ENCODE results near the gene PDZD7.

Gene PDZD7

GRCh38 chr10:101000915-101001658, 29.8 kb downstream of the PDZD7 start:
- peak; percentile 92 for DNase-seq (ENCODE audit: low spot score)

DNA sequence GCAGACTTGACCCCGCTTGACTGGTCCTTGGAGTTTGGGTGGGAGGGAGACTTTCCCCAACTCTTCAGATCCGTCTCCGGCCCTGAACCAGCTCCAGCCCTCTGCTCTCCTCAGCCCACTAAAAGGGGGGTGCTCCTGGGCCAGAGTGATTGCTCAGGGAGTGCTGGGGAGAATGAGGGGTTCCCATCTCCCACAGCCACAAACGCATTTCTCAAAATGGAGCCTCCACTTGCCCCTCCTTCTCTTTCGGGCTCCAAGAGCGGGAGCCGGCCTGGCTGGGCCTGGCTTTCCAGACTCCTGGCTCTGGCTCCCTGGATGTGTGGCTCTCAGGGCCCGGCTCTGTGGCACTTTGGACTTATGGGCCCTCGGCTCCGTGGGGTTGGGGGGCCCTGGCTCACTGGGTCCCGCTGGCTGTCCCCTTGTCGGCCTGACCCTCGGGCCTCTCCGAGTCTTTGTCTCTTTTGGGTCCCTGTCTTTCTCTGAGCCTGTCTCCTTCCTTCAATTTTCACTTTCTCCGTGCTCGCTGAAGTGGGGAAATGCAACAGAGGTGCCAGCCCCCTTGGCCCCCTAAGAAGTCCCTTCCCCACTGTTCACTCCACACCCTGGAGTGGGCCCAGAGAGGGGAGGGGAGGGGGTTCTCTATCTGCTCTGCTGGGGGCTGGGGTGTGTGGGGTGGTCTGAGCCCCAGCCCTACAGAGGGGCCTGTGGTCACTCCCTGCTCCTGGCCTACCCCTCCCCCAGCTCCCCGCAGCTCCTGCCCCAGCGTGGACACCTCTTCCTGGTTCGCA, 30.6 kb downstream of the PDZD7 start:
- no peak for DNase-seq (ENCODE audit: low spot score)

GRCh38 chr10:100999742-101000126, 31.2 kb downstream of the PDZD7 start, which contains the start of gene LZTS2:
Gene LZTS2, plus strand, starts transcription at chr10:100999808. Its CDS starts 2,731 bp downstream, at chr10:101002539.
- no peak for DNase-seq (ENCODE audit: low spot score)

- DNase-seq (ENCODE audit: low spot score) = peak; percentile 87
These were observed 31.8 kb downstream of the PDZD7 start for GRCh38 chr10:100998991-100999741.

GRCh38 chr10:100998183-100998990, 32.5 kb downstream of the PDZD7 start:
- DNase-seq (ENCODE audit: low spot score) = peak; percentile 88

GRCh38 chr10:100997360-100998182, 33.4 kb downstream of the PDZD7 start:
- DNase-seq (ENCODE audit: low spot score) = peak; percentile 87

- no peak for DNase-seq (ENCODE audit: low spot score)
These were observed 34.1 kb downstream of the PDZD7 start for GRCh38 chr10:100996678-100997359.

- no peak for DNase-seq (ENCODE audit: low spot score)
These were observed 35.7 kb downstream of the PDZD7 start for GRCh38 chr10:100995181-100995580.

DNA sequence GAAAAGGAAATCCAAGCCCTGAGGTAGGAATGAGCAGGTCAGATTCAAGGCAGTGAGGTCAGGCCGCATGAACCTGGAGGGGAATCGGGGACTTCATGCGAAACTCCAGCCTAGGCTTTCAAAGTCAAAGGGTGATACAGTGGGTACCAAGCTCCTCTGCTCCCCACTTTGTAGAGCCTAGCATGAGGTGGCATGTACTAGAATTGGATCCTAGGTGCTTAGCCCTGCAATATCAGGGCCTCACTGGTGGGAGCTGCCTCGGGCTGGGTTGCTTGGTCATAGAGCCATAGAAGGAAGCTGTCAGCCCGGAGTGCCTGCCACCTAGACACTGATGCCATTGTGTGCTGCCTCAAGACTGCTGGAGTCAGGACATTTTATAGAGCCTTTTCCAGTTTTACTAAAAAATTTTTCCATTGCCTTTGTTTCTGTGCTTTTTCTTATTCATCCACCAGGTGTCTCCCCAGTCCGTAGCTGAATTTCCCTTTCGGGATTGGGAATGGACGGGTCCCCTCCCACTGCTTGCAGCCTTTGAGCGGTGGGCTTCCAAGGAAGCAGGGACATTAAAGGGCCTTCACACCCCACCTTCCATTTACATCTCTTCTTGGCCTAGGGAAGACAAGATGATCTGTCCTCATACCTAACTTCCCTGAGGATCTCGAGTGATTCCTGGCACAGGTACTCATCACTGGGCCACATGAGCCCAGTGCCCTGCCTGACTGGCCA, 36.8 kb downstream of the PDZD7 start:
- DNase-seq (ENCODE audit: low spot score) = peak; percentile 54

DNA sequence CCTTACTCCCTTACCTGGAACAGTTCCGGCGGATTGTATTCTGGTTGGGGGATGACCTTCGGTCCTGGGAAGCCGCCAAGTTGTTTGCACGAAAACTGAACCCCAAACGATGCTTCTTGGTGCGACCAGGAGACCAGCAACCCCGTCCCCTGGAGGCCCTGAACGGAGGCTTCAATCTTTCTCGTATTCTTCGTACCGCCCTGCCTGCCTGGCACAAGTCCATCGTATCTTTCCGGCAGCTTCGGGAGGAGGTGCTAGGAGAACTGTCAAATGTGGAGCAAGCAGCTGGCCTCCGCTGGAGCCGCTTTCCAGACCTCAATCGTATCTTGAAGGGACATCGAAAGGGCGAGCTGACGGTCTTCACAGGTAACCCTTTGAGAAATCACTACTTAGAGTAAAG, 41.8 kb downstream of the PDZD7 start:
- no peak for DNase-seq (ENCODE audit: low spot score)

DNA sequence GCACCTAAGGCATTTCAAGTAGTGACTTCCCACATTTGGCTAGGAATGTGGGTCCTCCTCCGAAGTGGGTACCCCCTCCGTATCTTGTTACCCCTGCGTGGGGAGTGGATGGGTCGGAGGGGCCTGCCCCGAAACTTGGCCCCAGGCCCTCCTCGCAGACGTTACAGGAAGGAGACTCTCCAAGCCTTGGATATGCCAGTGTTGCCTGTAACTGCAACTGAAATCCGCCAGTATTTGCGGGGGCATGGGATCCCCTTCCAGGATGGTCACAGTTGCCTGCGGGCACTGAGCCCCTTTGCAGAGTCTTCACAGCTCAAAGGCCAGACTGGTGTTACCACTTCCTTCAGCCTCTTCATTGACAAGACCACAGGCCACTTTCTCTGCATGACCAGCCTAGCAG, 42.8 kb downstream of the PDZD7 start:
- no peak for DNase-seq (ENCODE audit: low spot score)

- no peak for DNase-seq (ENCODE audit: low spot score)
These were observed 43.3 kb downstream of the PDZD7 start for GRCh38 chr10:100987685-100988049.

GRCh38 chr10:100986952-100987684, 43.8 kb downstream of the PDZD7 start, which contains the start of the genes MRPL43 and TWNK:
Gene MRPL43, minus strand, starts transcription at chr10:100987497. Its CDS starts 54 bp downstream, at chr10:100987443.
Gene TWNK, plus strand, starts transcription at chr10:100987543. Its CDS starts 668 bp downstream, at chr10:100988211.
- peak; percentile 91 for DNase-seq (ENCODE audit: low spot score)

- DNase-seq (ENCODE audit: low spot score) = no peak
These were observed 44.3 kb downstream of the PDZD7 start for GRCh38 chr10:100986623-100986951.

- DNase-seq (ENCODE audit: low spot score) = no peak
These were observed 45.6 kb downstream of the PDZD7 start for GRCh38 chr10:100985336-100985735.

- no peak for DNase-seq (ENCODE audit: low spot score)
These were observed 46.2 kb downstream of the PDZD7 start for GRCh38 chr10:100984672-100985177.

DNA sequence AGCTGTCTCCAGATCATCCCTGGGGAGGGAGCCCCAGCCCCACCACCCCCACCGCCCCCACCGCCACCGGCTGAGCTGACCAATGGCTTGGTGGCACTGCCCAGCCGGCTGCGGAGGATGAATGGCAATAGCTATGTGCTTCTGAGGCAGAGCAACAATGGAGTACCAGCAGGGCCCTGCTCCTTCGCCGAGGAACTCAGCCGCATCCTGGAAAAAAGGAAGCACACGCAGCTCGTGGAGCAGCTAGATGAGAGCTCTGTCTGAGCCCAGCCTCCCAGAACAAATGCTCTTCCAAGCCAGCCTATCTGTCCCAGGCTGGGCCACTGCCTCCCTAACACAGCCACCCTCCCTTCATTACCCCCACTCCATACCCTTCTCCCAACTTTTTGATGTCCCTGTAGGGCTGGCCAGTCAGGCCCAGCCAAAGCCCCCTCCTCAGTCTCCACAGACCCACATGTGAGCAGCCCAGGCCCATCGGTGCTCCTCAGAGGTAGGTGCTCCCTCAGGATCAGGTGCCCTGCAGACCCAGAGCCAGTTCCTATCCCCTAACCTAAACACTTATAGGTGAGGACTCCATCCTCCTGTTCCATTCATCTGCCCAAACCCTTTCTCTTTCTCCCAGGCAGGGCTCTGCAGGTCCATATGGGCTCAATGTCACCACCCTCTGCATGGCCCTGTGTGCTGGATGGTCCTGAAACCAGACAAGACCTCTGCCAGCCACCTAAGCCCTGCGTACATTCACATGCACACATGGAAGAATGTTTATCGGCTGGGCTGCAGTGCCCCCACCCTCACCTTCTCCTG, 46.9 kb downstream of the PDZD7 start:
- DNase-seq (ENCODE audit: low spot score) = no peak

Data from AG08395 (cell line).